K562 (cell line): ENCODE results near the gene ZNF514. TPM values are rescaled to one million over a fixed set of nuclear protein-coding genes. Genes with fewer than 3 reads are reported as not detected.
A peak's percentile ranks its signal among the peaks of the same experiment; 100 is the strongest.

Experiments
- CCNT2 ChIP-seq: IDR thresholded peaks from 2 replicates; pipeline ENCODE4 v1.6.1; 2011; ENCODE audit warnings: borderline replicate concordance, low read depth, mild to moderate bottlenecking, moderate library complexity, mixed read lengths, low read length; ENCODE audit not compliant: insufficient read length; ENCODE audit errors: extremely low read depth
- FOXK2 ChIP-seq, 2 experiments: fragments of 450-650 bp; IDR thresholded peaks in 1 of 2; conservative IDR thresholded peaks in 1 of 2; 2 replicates each; pipeline ENCODE4 v1.6.1; 2016; ENCODE audit warnings: low read depth in 2 of 2, mild to moderate bottlenecking in 1 of 2
- HDAC1 ChIP-seq, 2 experiments: fragments of 450-650 bp; IDR thresholded peaks; 2 replicates each; pipeline ENCODE4 v1.6.1; 2016 to 2017; ENCODE audit warnings: inconsistent platforms in 1 of 2, mild to moderate bottlenecking in 1 of 2, moderate library complexity in 1 of 2
- NRF1 ChIP-seq, 2 experiments: fragments of 450-650 bp; IDR thresholded peaks in 1 of 2; conservative IDR thresholded peaks in 1 of 2; 2 replicates each; pipeline ENCODE4 v1.6.1; 2014; ENCODE audit warnings: mild to moderate bottlenecking in 2 of 2
- U2AF1 ChIP-seq: fragments of 200-400 bp; formaldehyde crosslinking; optimal IDR thresholded peaks from 2 replicates; pipeline ENCODE3; 2017; ENCODE audit warnings: mild to moderate bottlenecking, low read depth, low read length, moderate library complexity
- ZEB2 ChIP-seq: fragments of 450-650 bp; IDR thresholded peaks from 2 replicates; pipeline ENCODE4 v1.6.1; 2016
- polyA plus RNA-seq, 8 experiments: library from polyadenylated mRNA; depleted of rRNA in 4 of 8; stranded (reverse) in 5 of 8; unstranded in 3 of 8; fragments of >200 nt; fragmentation: Nextera tagmentation in 2 of 8; fragmentation: Illumina TruSeq in 1 of 8; extraction: Ambion mirVana in 2 of 8; extraction: Trizol in 1 of 8; gene quantifications; 2 replicates each; pipeline versions ENCODE4 v1.2.1 to v1.2.3, GENCODE V29; 2011 to 2014; ENCODE audit warnings: inconsistent platforms in 1 of 8, missing spikeins in 1 of 8
- total RNA-seq, 7 experiments: library from RNA; depleted of rRNA in 6 of 7; stranded (reverse); fragments of >200 nt in 6 of 7; fragmentation: Illumina TruSeq in 2 of 7; extraction: Trizol in 2 of 7; gene quantifications; 2 replicates each; pipeline versions ENCODE4 v1.2.1 to v1.2.3, GENCODE V29; 2011 to 2021; ENCODE audit warnings: low replicate concordance in 1 of 7
- TF ChIP-seq, protein P1 (sequence below), 2 experiments: fragments of 450-650 bp in 1 of 2; sonication (generic) in 1 of 2; formaldehyde crosslinking in 1 of 2; IDR thresholded peaks; 2 replicates each; pipeline versions ENCODE4 v1.7.1 to v1.9.0; 2016 to 2022; ENCODE audit warnings: inconsistent platforms in 1 of 2, mild to moderate bottlenecking in 1 of 2, missing genetic modification reagents in 1 of 2
- TF ChIP-seq, protein P2 (sequence below): fragments of 200-800 bp; sonication (Bioruptor generic); IDR thresholded peaks from 2 replicates; pipeline ENCODE4 v1.6.1; 2016; ENCODE audit warnings: missing genetic modification characterization, missing compliant biosample characterization
- TF ChIP-seq, protein P3 (sequence below): fragments of 250-450 bp; sonication (Bioruptor Pico); IDR thresholded peaks from 2 replicates; pipeline ENCODE4 v1.5.0; 2020; ENCODE audit warnings: mild to moderate bottlenecking

The ZNF514 gene
- total and polyA plus RNA-seq, 9 of the 15 experiments (the other 6 are each of a cell fraction or from before 2014, with no cell fraction given): 7.5 to 17.7 (median 11.4) TPM

GRCh38 chr2:95159690-95160449, at the start of gene ZNF514 (continued):
- TF ChIP-seq, protein P1, sequence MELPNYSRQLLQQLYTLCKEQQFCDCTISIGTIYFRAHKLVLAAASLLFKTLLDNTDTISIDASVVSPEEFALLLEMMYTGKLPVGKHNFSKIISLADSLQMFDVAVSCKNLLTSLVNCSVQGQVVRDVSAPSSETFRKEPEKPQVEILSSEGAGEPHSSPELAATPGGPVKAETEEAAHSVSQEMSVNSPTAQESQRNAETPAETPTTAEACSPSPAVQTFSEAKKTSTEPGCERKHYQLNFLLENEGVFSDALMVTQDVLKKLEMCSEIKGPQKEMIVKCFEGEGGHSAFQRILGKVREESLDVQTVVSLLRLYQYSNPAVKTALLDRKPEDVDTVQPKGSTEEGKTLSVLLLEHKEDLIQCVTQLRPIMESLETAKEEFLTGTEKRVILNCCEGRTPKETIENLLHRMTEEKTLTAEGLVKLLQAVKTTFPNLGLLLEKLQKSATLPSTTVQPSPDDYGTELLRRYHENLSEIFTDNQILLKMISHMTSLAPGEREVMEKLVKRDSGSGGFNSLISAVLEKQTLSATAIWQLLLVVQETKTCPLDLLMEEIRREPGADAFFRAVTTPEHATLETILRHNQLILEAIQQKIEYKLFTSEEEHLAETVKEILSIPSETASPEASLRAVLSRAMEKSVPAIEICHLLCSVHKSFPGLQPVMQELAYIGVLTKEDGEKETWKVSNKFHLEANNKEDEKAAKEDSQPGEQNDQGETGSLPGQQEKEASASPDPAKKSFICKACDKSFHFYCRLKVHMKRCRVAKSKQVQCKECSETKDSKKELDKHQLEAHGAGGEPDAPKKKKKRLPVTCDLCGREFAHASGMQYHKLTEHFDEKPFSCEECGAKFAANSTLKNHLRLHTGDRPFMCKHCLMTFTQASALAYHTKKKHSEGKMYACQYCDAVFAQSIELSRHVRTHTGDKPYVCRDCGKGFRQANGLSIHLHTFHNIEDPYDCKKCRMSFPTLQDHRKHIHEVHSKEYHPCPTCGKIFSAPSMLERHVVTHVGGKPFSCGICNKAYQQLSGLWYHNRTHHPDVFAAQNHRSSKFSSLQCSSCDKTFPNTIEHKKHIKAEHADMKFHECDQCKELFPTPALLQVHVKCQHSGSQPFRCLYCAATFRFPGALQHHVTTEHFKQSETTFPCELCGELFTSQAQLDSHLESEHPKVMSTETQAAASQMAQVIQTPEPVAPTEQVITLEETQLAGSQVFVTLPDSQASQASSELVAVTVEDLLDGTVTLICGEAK (IDR thresholded peaks at IDR 0.05): 0 out of 2 replicates have a peak, but pooled peaks have one; percentile 20
- TF ChIP-seq, protein P1 (CRISPR knock-in tag; IDR thresholded peaks at IDR 0.05): no peak
- TF ChIP-seq U2AF1: no peak
- TF ChIP-seq HDAC1 (IDR thresholded peaks at IDR 0.05): 0 out of 4 replicates have a peak, but pooled peaks of 1 of the 2 experiments have one; percentile 21
- peak; percentile 84 to 85 for TF ChIP-seq NRF1 (conservative IDR thresholded peaks at IDR 0.05 in 1 of 2, IDR thresholded peaks at IDR 0.05 in 1 of 2)
- TF ChIP-seq, protein P2, sequence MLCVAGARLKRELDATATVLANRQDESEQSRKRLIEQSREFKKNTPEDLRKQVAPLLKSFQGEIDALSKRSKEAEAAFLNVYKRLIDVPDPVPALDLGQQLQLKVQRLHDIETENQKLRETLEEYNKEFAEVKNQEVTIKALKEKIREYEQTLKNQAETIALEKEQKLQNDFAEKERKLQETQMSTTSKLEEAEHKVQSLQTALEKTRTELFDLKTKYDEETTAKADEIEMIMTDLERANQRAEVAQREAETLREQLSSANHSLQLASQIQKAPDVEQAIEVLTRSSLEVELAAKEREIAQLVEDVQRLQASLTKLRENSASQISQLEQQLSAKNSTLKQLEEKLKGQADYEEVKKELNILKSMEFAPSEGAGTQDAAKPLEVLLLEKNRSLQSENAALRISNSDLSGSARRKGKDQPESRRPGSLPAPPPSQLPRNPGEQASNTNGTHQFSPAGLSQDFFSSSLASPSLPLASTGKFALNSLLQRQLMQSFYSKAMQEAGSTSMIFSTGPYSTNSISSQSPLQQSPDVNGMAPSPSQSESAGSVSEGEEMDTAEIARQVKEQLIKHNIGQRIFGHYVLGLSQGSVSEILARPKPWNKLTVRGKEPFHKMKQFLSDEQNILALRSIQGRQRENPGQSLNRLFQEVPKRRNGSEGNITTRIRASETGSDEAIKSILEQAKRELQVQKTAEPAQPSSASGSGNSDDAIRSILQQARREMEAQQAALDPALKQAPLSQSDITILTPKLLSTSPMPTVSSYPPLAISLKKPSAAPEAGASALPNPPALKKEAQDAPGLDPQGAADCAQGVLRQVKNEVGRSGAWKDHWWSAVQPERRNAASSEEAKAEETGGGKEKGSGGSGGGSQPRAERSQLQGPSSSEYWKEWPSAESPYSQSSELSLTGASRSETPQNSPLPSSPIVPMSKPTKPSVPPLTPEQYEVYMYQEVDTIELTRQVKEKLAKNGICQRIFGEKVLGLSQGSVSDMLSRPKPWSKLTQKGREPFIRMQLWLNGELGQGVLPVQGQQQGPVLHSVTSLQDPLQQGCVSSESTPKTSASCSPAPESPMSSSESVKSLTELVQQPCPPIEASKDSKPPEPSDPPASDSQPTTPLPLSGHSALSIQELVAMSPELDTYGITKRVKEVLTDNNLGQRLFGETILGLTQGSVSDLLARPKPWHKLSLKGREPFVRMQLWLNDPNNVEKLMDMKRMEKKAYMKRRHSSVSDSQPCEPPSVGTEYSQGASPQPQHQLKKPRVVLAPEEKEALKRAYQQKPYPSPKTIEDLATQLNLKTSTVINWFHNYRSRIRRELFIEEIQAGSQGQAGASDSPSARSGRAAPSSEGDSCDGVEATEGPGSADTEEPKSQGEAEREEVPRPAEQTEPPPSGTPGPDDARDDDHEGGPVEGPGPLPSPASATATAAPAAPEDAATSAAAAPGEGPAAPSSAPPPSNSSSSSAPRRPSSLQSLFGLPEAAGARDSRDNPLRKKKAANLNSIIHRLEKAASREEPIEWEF (CRISPR knock-in tag): no peak
- peak; percentile 43 for TF ChIP-seq CCNT2
- TF ChIP-seq FOXK2 (conservative IDR thresholded peaks at IDR 0.05 in 1 of 2, IDR thresholded peaks at IDR 0.05 in 1 of 2; ENCODE audit: low read depth in 2 of 2): no peak
- 0 out of 2 replicates have a peak, but pooled peaks have one; percentile 28 for TF ChIP-seq ZEB2
- TF ChIP-seq, protein P3, sequence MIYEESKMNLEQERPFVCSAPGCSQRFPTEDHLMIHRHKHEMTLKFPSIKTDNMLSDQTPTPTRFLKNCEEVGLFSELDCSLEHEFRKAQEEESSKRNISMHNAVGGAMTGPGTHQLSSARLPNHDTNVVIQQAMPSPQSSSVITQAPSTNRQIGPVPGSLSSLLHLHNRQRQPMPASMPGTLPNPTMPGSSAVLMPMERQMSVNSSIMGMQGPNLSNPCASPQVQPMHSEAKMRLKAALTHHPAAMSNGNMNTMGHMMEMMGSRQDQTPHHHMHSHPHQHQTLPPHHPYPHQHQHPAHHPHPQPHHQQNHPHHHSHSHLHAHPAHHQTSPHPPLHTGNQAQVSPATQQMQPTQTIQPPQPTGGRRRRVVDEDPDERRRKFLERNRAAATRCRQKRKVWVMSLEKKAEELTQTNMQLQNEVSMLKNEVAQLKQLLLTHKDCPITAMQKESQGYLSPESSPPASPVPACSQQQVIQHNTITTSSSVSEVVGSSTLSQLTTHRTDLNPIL (CRISPR knock-in tag): no peak
